HG02938 (cell line): ENCODE measurements around the gene RNU11.
A peak's percentile ranks its signal among the peaks of the same experiment; 100 is the strongest.
"Not testable (repeated sequence)": the region's sequence is repeated elsewhere in the genome, so short reads cannot be mapped to it uniquely, and the experiment has no call there.

Experiments used
- ATAC-seq: cut with Tn5 transposase; IDR thresholded peaks from one replicate; pipeline ENCODE4 v1.9.1; 2021; ENCODE audit warnings: mild to moderate bottlenecking, moderate library complexity; ENCODE audit not compliant: unreplicated experiment

Gene RNU11

DNA sequence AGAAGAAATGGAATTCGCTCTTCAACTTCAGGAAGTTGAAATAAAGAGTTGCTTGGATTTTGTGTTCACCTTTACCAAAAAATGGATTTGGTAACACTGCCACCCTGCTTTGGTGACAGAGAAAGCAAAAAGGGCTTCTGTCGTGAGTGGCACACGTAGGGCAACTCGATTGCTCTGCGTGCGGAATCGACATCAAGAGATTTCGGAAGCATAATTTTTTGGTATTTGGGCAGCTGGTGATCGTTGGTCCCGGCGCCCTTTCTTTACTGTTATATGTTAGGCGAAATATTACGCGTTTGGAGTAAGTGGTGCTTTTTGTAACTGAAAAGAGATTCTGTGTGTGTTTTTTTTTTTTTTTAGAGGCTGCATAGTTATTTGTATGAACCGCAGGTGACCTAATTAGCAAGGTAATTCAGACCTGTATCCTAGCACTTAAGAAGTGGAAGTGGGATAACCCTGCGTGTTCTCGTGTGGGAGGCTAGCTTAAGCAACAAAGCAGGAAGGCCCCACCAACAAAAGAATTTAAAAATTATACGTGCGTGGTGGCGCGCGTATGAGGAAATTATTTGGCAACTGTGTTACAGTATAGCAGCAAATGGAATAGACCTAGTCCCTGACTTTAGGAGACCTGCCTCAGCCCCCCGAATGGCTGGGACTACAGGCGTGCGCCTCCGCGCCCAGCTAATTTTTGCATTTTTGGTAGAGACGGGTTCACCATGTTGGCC is at the start of gene RNU11:
Gene RNU11, plus strand, starts transcription at position 127 of the 725 bp plus-strand sequence.
- ATAC-seq = peak; percentile 65

DNA sequence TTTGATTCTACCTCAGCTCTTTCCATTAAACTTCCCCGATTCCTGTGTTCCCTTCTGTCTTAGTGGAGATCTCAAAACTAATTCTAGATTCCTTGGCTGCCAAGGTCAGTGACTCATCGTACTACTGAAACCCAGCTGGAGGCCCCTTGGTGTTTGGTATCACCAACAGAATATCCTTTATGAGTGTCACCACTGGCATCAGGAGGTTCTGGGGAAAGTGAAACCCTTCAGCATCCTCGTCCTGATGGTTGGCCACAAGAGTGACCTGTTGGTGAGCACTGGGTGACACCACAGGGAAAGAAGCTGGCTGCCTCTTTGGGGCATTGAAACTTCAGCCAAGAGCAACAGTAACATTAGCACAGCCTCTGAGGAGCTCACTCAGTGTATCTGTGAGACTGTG is 46.7 kb upstream of the RNU11 start:
- ATAC-seq = no peak

DNA sequence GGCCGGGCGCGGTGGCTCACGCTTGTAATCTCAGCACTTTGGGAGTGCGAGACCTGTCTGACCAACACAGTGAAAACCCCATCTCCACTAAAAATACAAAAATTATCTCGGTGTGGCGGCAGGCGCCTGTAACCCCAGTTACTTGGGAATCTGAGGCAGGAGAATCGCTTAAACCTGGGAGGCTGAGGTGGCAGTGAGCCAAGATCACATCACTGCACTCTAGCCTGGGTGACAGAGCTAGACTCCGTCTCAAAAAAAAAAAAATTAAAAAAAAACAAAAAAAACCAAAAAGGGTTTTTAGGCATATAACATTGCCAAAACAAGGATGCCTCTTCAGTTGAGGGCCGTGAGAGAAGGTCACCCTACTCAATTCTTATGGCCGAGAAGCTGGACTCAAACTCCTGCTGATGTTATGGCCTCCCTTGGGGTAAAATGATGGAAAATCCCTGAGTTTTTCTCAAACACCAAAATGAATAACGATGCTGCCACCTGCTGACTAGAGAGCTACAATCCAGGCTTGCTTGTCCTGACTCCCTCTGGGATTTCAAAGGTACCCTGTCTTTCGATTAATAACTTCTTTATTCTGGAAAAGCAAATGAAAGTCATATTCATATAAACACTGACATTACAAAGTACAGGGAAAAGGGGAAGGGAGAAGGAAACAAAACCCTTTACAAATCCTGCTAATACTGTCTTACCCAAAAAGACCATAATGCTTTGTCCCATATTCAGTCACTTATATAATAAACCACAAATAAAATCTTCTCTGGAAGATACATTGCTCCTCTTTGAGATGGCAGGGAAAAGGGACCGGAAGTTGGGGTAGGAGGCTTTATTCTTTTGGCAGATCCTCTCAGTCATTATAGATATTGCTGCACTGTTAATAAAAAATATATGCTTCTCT is 45.6 kb upstream of the RNU11 start:
- no peak for ATAC-seq

DNA sequence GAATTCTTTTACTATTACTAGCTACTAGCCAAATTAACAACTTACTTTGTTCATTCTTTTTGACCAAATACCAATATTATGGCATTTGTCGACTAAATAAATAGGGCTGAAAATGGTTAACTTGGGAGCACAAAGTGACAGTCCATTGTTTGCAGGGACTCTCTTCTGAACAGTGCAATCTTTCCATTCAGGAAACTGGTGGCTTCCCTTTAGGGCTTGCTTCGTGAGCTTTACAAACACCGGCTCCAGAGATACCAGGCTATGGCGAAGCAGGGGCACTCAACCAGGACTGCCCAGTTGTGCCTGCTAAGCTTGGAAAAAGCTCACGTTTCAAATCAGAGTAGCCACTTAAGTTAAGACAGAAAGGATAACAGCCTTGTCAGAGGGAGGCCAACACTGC is 44.0 kb upstream of the RNU11 start:
- no peak for ATAC-seq

DNA sequence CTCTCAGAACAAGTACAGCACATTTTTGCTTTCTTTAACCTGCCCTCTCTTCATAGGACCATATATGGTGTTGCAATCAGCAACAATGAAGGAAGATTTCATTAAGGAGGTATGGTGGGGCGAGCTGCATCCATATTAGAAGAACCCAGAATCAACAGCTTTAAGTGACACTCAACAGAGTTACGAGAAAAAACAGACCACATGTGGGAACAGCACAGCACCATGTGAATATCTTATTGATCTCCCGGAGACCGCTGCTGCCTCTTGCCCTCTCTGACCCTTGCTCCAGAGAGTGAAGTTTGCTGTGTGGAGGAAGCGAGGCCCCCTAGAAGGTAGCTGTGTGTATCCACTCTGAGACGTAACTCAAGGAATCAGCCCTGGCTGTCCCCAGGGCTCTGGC is 43.4 kb upstream of the RNU11 start:
- no peak for ATAC-seq

DNA sequence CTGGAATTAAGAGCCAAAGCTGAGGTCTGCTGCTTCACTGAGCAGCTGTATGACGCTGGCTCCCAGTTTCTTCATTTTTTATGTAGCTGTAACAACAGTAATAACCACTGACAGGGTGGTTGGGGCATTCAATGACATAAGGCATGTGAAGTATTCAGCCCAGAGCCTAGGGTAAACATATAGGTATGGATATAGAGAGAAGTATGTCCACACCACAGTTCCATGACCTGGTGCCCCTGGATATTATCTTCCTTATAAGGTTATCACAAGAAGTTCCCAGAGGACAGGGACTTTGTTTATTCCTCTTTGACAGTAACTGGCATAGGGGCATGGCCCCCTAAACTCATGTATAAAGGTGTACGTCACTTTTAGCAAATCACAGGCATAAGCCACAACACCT is 41.6 kb upstream of the RNU11 start:
- no peak for ATAC-seq

DNA sequence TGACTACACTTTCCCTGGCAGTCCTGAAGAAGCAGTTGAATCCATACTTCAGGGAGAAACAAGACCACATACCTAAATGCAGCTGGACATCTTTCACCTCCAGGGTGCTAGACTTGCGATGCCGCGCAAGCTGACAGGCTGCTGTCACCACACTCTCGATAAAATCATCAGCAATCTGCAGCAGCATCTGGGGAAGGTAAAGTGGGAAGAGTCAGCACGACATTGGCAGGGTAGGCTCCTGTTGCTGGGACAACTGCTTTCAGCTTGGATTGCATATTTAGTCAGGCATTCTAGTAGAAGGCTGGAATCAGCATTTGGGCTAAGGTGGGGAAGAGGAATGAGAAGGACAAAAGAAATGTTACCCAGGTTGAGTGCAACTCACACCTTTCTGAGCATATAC is 35.2 kb upstream of the RNU11 start:
- no peak for ATAC-seq

DNA sequence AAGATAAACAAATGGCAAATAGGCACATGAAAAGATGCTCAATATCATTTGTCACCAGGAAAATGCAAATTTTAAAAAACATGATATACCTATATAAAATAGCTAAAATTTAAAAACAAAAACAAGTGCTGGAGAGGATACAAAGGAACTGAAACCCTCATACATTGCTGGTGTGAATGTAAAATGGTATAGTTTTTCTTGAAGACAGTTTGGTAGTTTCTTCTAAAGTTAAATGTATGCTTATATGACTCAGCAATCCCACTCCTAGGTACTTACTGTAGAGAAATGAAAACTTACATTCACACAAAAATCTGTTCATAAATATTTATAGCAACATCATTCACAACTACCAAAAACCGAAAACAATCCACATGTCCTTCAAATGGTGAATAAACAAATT is 16.7 kb upstream of the RNU11 start:
- no peak for ATAC-seq

DNA sequence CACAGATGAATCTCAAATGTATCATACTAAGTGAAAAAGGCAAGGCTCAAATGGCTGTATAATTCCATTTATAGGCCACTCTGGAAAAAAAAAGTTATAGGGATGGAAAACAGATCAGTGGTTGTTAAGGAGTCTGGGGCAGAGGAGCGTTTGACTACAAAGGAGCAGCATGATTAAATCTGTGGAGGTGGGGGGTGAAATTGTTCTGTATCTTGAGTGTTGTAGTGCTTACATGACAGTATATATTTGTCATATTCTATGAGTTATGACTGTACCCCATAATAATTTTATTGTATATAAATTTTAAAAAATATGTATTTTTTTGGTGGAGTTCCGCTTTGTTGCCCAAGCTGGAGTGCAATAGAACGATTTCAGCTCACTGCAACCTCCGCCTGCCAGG is 15.8 kb upstream of the RNU11 start:
- ATAC-seq = no peak

DNA sequence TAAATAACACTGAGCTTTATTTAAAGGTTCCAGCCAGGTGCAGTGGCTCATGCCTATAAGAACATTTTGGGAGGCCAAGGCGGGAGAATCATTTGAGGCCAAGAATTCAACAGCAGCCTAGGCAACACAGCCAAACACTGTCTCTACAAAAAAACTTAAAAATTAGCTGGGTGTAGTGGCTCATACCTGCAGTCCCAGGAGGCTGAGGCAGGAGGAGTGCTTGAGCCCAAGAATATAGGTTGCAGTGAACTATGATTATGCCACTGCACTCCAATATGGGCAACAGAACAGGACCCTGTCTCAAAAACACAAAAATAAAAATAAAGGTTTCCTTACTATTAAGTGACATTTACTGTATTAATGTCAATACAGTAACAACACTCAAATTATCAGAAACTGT is 7.6 kb upstream of the RNU11 start:
- no peak for ATAC-seq

DNA sequence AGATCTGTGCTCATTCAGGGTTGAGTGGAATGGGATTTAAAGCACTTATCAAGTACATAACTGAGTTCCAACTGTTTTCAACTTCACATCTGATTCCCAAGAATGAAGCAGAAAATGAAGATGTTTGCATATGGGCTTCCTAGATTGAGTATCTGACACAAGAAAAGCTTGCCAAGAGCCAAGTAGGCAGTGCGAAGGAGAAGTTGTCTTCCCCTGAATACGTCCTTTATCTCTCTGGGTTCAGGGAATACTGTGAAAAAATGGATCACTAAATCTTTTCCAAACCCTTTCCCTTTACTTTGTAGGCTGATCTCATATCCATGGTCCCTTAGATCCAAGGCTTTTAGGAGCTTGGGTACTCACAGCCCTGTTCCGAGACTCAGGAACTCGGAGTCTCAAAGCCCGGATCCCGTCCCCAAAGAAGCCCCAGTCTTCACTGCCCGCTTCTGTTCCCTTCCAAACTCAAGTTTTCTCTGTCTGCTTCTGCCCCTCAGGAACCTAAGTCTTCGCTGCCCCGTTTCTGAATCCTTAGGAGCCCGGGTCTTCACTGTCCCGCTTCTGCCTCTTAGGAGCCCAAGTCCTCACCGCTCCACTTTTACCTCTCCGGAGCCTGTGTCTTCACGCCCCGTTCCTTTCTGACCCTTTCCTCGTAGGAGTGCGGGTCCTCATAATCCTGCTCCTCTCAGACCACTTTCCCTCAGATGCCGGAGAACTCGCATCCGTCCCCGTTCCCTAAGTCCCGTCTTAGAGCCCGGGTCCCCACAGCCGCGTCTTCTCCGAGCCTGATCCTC is 6.1 kb upstream of the RNU11 start:
- ATAC-seq = peak; percentile 16

DNA sequence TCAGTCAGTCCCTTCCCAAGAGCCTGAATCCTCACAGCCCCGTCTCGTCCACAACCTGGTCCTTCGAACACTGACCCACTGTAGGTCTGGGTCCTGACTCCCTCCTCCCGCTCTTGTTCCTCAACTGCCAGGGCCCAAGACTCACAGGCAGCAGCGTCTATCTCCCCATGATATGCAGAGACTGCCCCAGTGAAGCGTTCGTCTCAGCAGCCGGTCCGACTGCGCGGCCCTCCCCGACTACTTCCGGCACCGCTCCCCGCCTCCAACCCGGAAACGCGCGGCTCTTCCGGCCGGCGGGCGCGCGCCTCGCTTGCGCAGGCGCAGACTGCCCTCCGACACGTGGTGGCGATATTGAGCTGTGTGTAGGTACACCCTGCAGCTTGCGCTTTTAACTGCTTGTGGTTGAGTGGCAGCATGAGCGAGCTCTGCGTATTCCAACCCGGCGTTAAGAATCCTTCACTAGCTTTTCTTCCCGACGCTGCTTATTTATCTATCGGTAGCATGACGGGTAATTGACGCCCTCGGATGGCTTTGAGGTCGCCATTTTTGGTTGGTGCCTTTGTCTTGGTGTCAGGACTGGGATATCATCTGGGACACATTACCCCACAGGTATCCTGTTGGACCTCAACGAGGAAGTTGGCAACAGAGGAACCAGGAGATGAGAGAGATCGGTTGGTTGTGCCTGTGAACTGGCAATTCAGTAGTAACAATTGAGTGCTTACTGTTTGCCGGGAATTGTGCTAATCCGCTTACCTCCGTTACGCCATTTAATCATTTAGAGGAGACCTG is 5.4 kb upstream of the RNU11 start, which contains the start of gene TAF12:
Gene TAF12, minus strand, starts transcription at position 221 of the 789 bp plus-strand sequence. CDS start 20,986 bp downstream, outside the sequence.
- ATAC-seq = peak; percentile 72

DNA sequence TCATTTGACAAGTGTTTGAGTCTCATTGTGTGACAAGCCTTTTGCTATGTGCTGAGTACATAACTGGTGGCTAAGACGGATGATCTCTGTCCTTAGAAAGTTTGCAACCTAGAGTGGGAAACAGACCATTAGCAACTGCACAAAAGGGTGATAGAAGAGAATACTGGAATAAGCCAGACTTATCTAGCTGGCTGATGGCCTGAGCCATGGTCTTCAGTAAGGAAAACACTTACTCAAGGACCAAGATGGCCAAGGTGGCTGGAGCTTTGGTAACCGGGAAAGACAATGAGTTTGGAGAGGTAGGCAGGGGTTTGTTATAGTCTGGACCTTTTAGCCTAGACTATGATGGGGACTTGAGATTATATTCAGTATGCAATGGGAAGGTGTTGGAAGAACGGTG is 3.9 kb upstream of the RNU11 start:
- no peak for ATAC-seq

DNA sequence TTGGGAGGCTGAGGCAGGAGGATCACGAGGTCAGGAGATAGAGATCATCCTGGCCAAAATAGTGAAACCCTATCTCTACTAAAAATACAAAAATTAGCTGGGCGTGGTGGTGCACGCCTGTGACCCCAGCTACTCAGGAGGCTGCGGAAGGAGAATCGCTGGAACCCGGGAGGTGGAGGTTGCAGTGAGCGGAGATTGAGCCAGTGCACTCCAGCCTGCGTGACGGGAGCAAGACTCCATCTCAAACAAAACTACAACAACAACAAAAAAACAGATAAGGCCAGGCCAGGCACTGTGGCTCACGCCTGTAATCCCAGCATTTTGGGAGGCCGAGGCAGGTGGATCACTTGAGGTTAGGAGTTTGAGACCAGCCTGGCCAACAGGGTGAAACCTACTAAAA is 3.0 kb upstream of the RNU11 start:
- ATAC-seq = not testable (repeated sequence)

DNA sequence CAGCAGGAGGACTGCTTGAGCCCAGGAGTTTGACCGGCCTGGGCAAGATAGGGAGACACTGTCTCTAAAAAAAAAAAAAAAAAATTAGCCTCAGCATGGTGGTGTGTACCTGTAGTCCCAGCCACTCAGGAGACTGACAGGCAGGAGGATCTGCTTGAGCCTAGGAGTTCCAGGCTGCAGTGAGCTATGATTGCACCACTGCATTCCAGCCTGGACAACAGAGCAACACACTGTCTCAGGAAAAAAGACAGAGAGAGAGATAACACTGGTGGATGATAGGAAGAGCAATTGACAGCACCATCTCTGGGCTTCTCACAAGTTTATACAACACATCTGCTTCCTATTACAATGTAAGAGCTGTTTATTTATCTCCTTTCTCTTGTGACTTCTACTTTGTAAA is 2.4 kb upstream of the RNU11 start:
- ATAC-seq = no peak

DNA sequence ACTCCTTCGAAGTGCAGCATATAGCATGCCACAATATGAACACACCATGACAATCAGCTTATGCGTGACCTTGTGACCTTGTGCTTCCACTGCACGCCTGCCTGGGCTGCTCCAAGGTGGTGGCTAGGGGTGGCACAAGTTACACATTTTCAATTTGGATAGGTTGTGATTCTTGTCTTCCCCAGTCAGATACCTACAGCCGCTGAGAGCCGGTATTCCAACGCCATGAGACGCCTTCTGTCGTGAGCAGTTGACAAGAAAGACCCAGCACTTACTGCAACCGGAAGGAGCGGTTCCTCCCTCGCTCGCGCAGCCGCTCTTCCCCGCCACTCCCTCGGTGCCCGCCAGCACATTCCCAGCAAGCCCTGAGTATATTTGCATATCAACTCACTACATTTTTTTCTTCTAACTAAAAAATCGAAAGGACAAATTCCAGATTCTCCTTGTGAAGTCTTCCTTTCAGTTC is 359 bp upstream of the RNU11 start:
- peak; percentile 56 for ATAC-seq

DNA sequence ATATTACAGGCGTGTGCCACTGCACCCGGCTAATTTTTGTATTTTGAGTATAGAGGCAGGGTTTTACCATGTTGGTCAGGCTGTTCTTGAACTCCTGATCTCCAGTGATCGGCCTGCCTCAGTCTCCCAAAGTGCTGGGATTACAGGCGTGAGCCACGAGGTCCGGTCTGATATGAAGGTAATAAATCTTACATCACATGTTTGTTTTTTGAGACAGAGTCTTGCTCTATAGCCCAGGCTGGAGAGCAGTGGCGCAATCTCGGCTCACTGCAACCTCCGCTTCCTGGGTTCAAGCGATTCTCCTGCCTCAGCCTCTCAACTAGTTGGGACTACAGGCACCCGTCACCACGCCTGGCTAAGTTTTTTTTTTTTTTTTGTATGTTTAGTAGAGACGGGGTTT is 4.7 kb downstream of the RNU11 start:
- ATAC-seq = not testable (repeated sequence)

DNA sequence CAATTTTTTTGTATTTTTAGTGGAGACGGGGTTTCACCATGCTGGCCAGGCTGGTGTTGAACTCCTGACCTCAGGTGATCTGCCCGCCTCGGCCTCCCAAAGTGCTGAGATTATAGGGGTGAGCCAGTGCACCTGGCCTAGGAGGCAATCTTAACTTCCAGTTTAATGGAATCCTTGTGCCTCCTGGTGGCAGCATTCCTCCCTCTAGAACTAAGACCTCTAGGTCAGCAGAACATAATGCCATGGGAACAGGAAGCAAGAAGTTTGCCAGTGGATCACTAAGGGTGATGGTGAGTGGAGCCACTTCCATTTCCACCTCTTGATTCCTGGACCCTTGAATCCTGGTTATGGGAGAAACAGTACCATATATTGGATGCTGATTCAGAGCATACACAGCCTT is 5.5 kb downstream of the RNU11 start:
- ATAC-seq = not testable (repeated sequence)

DNA sequence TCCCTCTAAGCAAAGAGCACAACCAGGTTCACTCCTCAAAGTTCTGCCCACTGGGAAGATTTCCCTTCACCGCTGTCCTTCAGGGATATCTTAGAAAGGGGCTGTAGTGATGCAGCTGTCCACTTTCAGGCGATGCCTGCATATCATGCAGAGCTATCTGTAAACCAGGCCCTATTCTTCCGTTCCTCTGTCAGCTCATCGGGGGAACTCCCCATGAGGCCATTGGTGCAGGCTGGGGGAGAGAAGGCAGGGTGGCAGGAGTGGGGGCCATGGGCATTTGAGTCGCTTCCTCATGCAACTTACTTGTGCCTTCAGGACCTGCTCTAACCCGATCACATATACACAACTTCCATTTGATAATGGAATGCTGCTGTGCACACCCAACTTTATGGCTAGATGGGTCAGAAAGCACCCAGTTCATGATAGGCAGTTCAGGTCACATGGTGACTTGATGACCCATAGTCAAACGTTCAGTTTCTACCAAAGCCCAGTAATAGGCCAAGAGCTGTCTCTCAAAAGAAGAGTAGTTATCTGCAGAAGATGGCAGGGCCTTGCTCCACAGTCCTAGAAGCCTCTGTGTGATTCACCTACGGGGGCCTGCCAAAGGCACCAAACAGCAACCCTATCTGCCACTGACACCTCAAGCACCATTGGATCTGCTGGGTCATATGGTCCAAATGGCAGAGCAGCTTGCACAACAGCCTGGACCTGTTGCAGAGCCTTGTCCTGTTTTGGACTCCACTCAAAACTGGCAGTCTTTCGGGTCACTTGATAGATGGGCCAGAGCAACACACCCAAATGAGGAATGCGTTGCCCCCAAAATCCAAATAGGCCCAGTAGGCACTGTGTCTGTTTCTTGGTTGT is 7.3 kb downstream of the RNU11 start:
- not testable (repeated sequence) for ATAC-seq
